Hematopoietic multipotent progenitor cell treated with erythropoietin and hydrocortisone succinate and interleukin-3 and kit ligand, for 4 days (in vitro differentiated cells): ENCODE results near the gene ARL6.

Experiments used
- DNase-seq: peaks from one replicate; pipeline ENCODE4 v3.0.0-alpha.2; 2015

The ARL6 gene

GRCh38 chr3:97764407-97765238 is at the start of gene ARL6:
Gene ARL6 (plus strand): TSS chr3:97764758. CDS start chr3:97768108, 3,350 bp downstream.
- DNase-seq: peak; percentile 93

GRCh38 chr3:97719156-97719821 is 45.3 kb upstream of the ARL6 start:
- DNase-seq: peak; percentile 86

- DNase-seq: no peak
Measured at GRCh38 chr3:97720417-97720816, 44.1 kb upstream of the ARL6 start.

GRCh38 chr3:97721446-97721845 is 43.1 kb upstream of the ARL6 start:
- no peak for DNase-seq

- no peak for DNase-seq
Measured at GRCh38 chr3:97736928-97737327, 27.6 kb upstream of the ARL6 start.

- DNase-seq: no peak
Measured at GRCh38 chr3:97738761-97739160, 25.8 kb upstream of the ARL6 start.

- DNase-seq: no peak
Measured at GRCh38 chr3:97742036-97742435, 22.5 kb upstream of the ARL6 start.

- no peak for DNase-seq
Measured at GRCh38 chr3:97744289-97744688, 20.3 kb upstream of the ARL6 start.

- no peak for DNase-seq
Measured at GRCh38 chr3:97763586-97764406, 762 bp upstream of the ARL6 start.

- no peak for DNase-seq
Measured at GRCh38 chr3:97765336-97765735, 778 bp downstream of the ARL6 start.

- DNase-seq: no peak
Measured at GRCh38 chr3:97772926-97773325, 8.4 kb downstream of the ARL6 start.

GRCh38 chr3:97778152-97778551 is 13.6 kb downstream of the ARL6 start:
- DNase-seq: no peak

GRCh38 chr3:97793420-97794019 is 29.0 kb downstream of the ARL6 start:
- DNase-seq: peak; percentile 77

- no peak for DNase-seq
Measured at GRCh38 chr3:97795951-97796350, 31.4 kb downstream of the ARL6 start.

GRCh38 chr3:97804471-97804870 is 39.9 kb downstream of the ARL6 start:
- DNase-seq: no peak

GRCh38 chr3:97810779-97811390 is 46.3 kb downstream of the ARL6 start:
- no peak for DNase-seq

- DNase-seq: no peak
Measured at GRCh38 chr3:97815149-97815917, 50.8 kb downstream of the ARL6 start.

- DNase-seq: no peak
Measured at GRCh38 chr3:97816811-97817210, 52.3 kb downstream of the ARL6 start.

- no peak for DNase-seq
Measured at GRCh38 chr3:97817965-97818364, 53.4 kb downstream of the ARL6 start.

GRCh38 chr3:97820780-97821179 is 56.2 kb downstream of the ARL6 start:
- no peak for DNase-seq

- DNase-seq: no peak
Measured at GRCh38 chr3:97821287-97821773, 56.8 kb downstream of the ARL6 start.
